NCI-H1105 (cell line): ENCODE results near the gene CXCL1.

ENCODE experiments used
- DNase-seq: peaks from one replicate; lab custom pipeline; 2025; lab: John Stamatoyannopoulos, UW

The CXCL1 gene

GRCh38 chr4:73852771-73853170 is 16.4 kb upstream of the CXCL1 start:
- no peak for DNase-seq

GRCh38 chr4:73853246-73853704 is 15.9 kb upstream of the CXCL1 start, which contains the start of gene PF4V1:
TSS of gene PF4V1 (plus strand) at chr4:73853296. CDS start at chr4:73853363, 67 bp downstream.
- no peak for DNase-seq

- DNase-seq: no peak
These were observed 15.3 kb upstream of the CXCL1 start for GRCh38 chr4:73853718-73854473.

GRCh38 chr4:73855406-73855805 is 13.8 kb upstream of the CXCL1 start:
- DNase-seq: no peak

- DNase-seq: no peak
These were observed 12.7 kb upstream of the CXCL1 start for GRCh38 chr4:73856518-73856917.

- DNase-seq: no peak
These were observed 9.5 kb upstream of the CXCL1 start for GRCh38 chr4:73859614-73860088.

- no peak for DNase-seq
These were observed 9.0 kb upstream of the CXCL1 start for GRCh38 chr4:73860181-73860580.

GRCh38 chr4:73860917-73861316 is 8.3 kb upstream of the CXCL1 start:
- no peak for DNase-seq

GRCh38 chr4:73862322-73862721 is 6.9 kb upstream of the CXCL1 start:
- DNase-seq: no peak

- DNase-seq: no peak
These were observed 4.8 kb upstream of the CXCL1 start for GRCh38 chr4:73864365-73864764.

- DNase-seq: no peak
These were observed 4.2 kb upstream of the CXCL1 start for GRCh38 chr4:73864961-73865360.

- DNase-seq: no peak
These were observed 3.6 kb upstream of the CXCL1 start for GRCh38 chr4:73865431-73866096.

- no peak for DNase-seq
These were observed 2.9 kb upstream of the CXCL1 start for GRCh38 chr4:73866246-73866645.

- no peak for DNase-seq
These were observed 1.4 kb upstream of the CXCL1 start for GRCh38 chr4:73867783-73868182.

- no peak for DNase-seq
These were observed 725 bp upstream of the CXCL1 start for GRCh38 chr4:73868206-73869129.

- no peak for DNase-seq
These were observed 1.1 kb downstream of the CXCL1 start for GRCh38 chr4:73870260-73870659.

GRCh38 chr4:73870768-73871167 is 1.6 kb downstream of the CXCL1 start:
- no peak for DNase-seq

- DNase-seq: no peak
These were observed 2.5 kb downstream of the CXCL1 start for GRCh38 chr4:73871511-73872310.

- DNase-seq: no peak
These were observed 3.3 kb downstream of the CXCL1 start for GRCh38 chr4:73872316-73873108.

GRCh38 chr4:73874386-73874785 is 5.2 kb downstream of the CXCL1 start:
- DNase-seq: no peak

GRCh38 chr4:73875401-73875800 is 6.2 kb downstream of the CXCL1 start:
- DNase-seq: no peak
